ENCODE data around the gene OPA3. TPM values are rescaled to one million over a fixed set of nuclear protein-coding genes. Genes with fewer than 3 reads are reported as not detected.

OPA3 gene
- total RNA-seq, 1 experiment from 2014 or later, result 17.1 TPM

DNA sequence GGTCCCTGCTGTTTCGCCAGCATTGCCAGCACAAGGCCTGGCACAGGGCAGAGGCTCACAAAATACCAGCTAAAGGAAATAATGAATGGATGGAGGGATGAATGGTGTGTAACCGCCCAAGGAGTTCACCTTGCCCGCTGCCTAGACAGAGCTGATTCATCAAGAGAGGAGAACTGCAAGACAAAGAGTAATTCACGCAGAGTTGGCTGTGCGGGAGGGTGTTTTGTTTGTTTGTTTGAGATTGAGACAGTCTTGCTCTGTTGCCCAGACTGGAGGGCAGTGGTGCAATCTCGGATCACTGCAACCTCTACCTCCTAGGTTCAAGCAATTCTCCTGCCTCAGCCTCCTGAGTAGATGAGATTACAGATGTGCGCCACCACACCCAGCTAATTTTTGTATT is 3.0 kb downstream of the OPA3 start:
- Mint-ChIP-seq H3K36me3 (ENCODE audit: insufficient read depth, unreplicated experiment) (peaks cover 40% of the 10 kb centered on the region), H3K27ac (ENCODE audit: unreplicated experiment) (no peak overlapping the region), H3K27me3 (ENCODE audit: unreplicated experiment) (no peaks in the 10 kb centered on the region), H3K9me3 (ENCODE audit: low read depth, unreplicated experiment) (no peaks in the 10 kb centered on the region), H3K4me1 (ENCODE audit: low read depth, unreplicated experiment) (peaks cover 48% of the 10 kb centered on the region), H3K4me3 (ENCODE audit: low read depth, unreplicated experiment) (no peak overlapping the region)
- CTCF ChIA-PET, result no interaction called here
- no TSS peak for BruUV-seq (replicated peaks)
- no peak for TF ChIP-seq CTCF (IDR thresholded peaks at IDR 0.05; ENCODE audit: unreplicated experiment)
- intact Hi-C loops (cut with micrococcal nuclease; ENCODE audit: unreplicated experiment), result no loop called here
- DNase-seq, result no peak

- peaks cover 29% of the 10 kb centered on the region for H3K36me3 Mint-ChIP-seq (ENCODE audit: insufficient read depth, unreplicated experiment)
- H3K27ac Mint-ChIP-seq (ENCODE audit: unreplicated experiment), result peak overlapping the region; percentile 68
- peaks cover 53% of the 10 kb centered on the region for H3K4me1 Mint-ChIP-seq (ENCODE audit: low read depth, unreplicated experiment)
- no peak for DNase-seq
- no peaks in the 10 kb centered on the region for H3K27me3 Mint-ChIP-seq (ENCODE audit: unreplicated experiment)
- CTCF ChIA-PET, result no interaction called here
- intact Hi-C loops (cut with micrococcal nuclease; ENCODE audit: unreplicated experiment), result no loop called here
- no peaks in the 10 kb centered on the region for H3K9me3 Mint-ChIP-seq (ENCODE audit: low read depth, unreplicated experiment)
- no TSS peak for BruUV-seq (replicated peaks)
- H3K4me3 Mint-ChIP-seq (ENCODE audit: low read depth, unreplicated experiment), result no peak overlapping the region
- no peak for TF ChIP-seq CTCF (IDR thresholded peaks at IDR 0.05; ENCODE audit: unreplicated experiment)
Observed at GRCh38 chr19:45578861-45579260, 5.7 kb downstream of the OPA3 start.

DNA sequence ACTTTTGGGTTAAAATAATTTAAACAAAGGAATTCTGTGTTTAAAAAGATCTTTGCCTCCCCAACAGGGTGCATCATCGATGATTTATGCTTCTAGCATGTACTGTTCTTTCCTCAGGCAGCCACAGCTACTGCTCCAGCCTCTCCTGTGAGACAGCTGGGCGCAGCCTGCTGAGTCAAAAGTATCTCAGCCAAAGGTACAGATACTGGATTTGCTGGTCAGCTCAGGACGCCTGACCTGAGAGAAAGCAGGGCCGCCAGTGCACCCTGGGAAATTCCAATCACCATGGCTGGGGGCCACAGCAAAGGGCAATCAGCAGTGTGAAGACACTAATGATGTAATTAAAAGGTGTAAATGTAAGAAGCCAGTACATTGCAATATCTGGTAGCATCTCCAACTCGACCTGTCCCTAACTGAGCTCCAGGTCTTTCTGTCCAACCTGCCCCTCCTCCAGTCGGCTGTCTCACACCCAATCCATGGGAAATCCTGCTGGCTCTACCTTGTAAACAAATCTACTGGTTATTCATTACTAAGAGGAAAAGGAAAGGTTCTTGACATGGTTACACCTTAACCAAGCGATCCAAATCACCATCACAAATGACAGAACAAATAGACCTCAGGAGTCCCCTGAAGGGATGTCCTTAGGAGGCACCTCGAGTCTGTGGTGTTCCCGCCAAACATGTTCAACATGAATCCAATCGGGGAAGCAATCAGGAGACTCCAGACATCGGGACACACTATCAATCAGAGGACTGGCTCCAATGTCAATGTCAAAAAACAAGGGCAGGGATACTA is 7.3 kb downstream of the OPA3 start:
- H3K27ac Mint-ChIP-seq (ENCODE audit: unreplicated experiment), result peak overlapping the region; percentile 77
- H3K9me3 Mint-ChIP-seq (ENCODE audit: low read depth, unreplicated experiment), result no peaks in the 10 kb centered on the region
- H3K27me3 Mint-ChIP-seq (ENCODE audit: unreplicated experiment), result no peaks in the 10 kb centered on the region
- no TSS peak for BruUV-seq (replicated peaks)
- DNase-seq, result peak; percentile 84
- peaks cover 44% of the 10 kb centered on the region for H3K4me1 Mint-ChIP-seq (ENCODE audit: low read depth, unreplicated experiment)
- intact Hi-C loops (cut with micrococcal nuclease; ENCODE audit: unreplicated experiment), result no loop called here
- H3K4me3 Mint-ChIP-seq (ENCODE audit: low read depth, unreplicated experiment), result peak overlapping the region; percentile 36
- peaks cover 26% of the 10 kb centered on the region for H3K36me3 Mint-ChIP-seq (ENCODE audit: insufficient read depth, unreplicated experiment)
- TF ChIP-seq CTCF (IDR thresholded peaks at IDR 0.05; ENCODE audit: unreplicated experiment), result no peak
- CTCF ChIA-PET, result interaction anchor here (0.7 to 1.6 kb wide), 8 partner anchors 19 to 99 kb away, joined by 3 to 19 read pairs (median 4); no protein-coding TSS in a partner anchor

DNA sequence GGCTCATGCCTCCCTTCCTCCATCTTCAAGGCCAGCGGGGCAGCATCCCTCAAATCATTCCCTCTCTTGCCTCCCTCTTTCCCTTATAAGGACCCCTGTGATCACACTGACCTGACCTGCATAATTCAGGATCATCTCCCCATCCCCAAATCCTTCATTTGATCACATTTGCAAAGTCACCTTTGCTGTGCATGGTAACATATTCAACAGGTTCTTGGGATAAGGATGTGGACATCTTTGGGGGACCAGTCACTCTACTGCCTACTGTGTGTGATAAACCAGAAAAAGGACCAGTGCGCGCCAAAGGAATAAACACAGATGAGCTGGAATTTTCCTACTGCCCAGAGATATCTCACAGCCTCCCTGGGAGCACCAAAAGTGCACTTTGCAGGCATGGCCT is 7.9 kb downstream of the OPA3 start:
- TF ChIP-seq CTCF (IDR thresholded peaks at IDR 0.05; ENCODE audit: unreplicated experiment), result no peak
- no TSS peak for BruUV-seq (replicated peaks)
- intact Hi-C loops (cut with micrococcal nuclease; ENCODE audit: unreplicated experiment), result no loop called here
- Mint-ChIP-seq H3K27me3 (ENCODE audit: unreplicated experiment) (no peaks in the 10 kb centered on the region), H3K27ac (ENCODE audit: unreplicated experiment) (peak overlapping the region; percentile 77), H3K4me3 (ENCODE audit: low read depth, unreplicated experiment) (peak overlapping the region; percentile 36), H3K4me1 (ENCODE audit: low read depth, unreplicated experiment) (peaks cover 40% of the 10 kb centered on the region), H3K36me3 (ENCODE audit: insufficient read depth, unreplicated experiment) (peaks cover 22% of the 10 kb centered on the region), H3K9me3 (ENCODE audit: low read depth, unreplicated experiment) (no peaks in the 10 kb centered on the region)
- no peak for DNase-seq
- CTCF ChIA-PET, result interaction anchor here (0.7 to 1.6 kb wide), 8 partner anchors 18 to 98 kb away, joined by 3 to 19 read pairs (median 4); no protein-coding TSS in a partner anchor
